OCI-LY7 (cell line): Measurements from ENCODE around the gene NAV2. TPM values are rescaled to one million over a fixed set of nuclear protein-coding genes. Genes with fewer than 3 reads are reported as not detected.

Experiments used
- BruUV-seq: library from RNA; stranded (reverse); fragments of 400-500 nt; replicated peaks from 2 replicates; lab custom pipeline; 2021; lab: Mats Ljungman, UMichigan
- CTCF ChIA-PET: fragments of 300-600 bp; sonication (Branson Sonifier 250); formaldehyde crosslinking; loops from one replicate; lab custom pipeline; 2022; ENCODE audit warnings: antibody characterized with exemption; ENCODE audit not compliant: unreplicated experiment; lab: Charles Lee
- POLR2A ChIA-PET: fragments of 300-600 bp; sonication (Branson Sonifier 250); formaldehyde crosslinking; loops from one replicate; lab custom pipeline; 2022; ENCODE audit warnings: antibody characterized with exemption; lab: Charles Lee
- DNase-seq: peaks from one replicate; pipeline ENCODE4 v3.0.0-alpha.2; 2015; ENCODE audit warnings: low spot score
- H2AFZ ChIP-seq: fragments of 200-600 bp; sonication (generic), shearing (Covaris generic); 2 replicates; pipeline ENCODE4 v1.6.1; 2014; ENCODE audit warnings: mild to moderate bottlenecking, antibody characterized with exemption, low read length, moderate library complexity
- H3K27ac ChIP-seq: fragments of 200-600 bp; sonication (generic); 2 replicates; pipeline ENCODE4 v1.5.1; 2014; ENCODE audit warnings: mixed run types, low read depth, mild to moderate bottlenecking, moderate library complexity, low read length, inconsistent platforms; ENCODE audit not compliant: poor library complexity, severe bottlenecking
- H3K36me3 ChIP-seq: fragments of 200-600 bp; sonication (generic); 2 replicates; pipeline ENCODE4 v1.6.1; 2014; ENCODE audit warnings: mild to moderate bottlenecking, antibody characterized with exemption, low read length, moderate library complexity, mixed read lengths; ENCODE audit not compliant: insufficient read depth
- H3K4me1 ChIP-seq: fragments of 200-600 bp; sonication (generic); 2 replicates; pipeline ENCODE4 v1.5.1; 2014; ENCODE audit warnings: mild to moderate bottlenecking, low read length; ENCODE audit not compliant: insufficient read depth, poor library complexity, severe bottlenecking
- H3K4me2 ChIP-seq: fragments of 200-600 bp; sonication (generic); 2 replicates; pipeline ENCODE4 v1.6.1; 2014; ENCODE audit warnings: mild to moderate bottlenecking, low read length
- H3K4me3 ChIP-seq: fragments of 200-600 bp; sonication (generic); 2 replicates; pipeline ENCODE4 v1.5.1; 2014; ENCODE audit warnings: mild to moderate bottlenecking, low read depth, low read length; ENCODE audit not compliant: poor library complexity, severe bottlenecking
- H3K79me2 ChIP-seq: fragments of 200-600 bp; sonication (generic); 2 replicates; pipeline ENCODE4 v1.6.1; 2016; ENCODE audit warnings: low read depth, mild to moderate bottlenecking, low read length, moderate library complexity, mixed read lengths; ENCODE audit not compliant: insufficient read depth
- H3K9me2 ChIP-seq: fragments of 200-600 bp; sonication (generic); 2 replicates; pipeline ENCODE4 v1.6.1; 2016; ENCODE audit warnings: mild to moderate bottlenecking, low read length, mixed read lengths; ENCODE audit not compliant: insufficient read depth
- H3K9me3 ChIP-seq: fragments of 200-600 bp; sonication (generic); 2 replicates; pipeline ENCODE4 v1.6.1; 2014; ENCODE audit warnings: mild to moderate bottlenecking, mixed run types, low read length, mixed read lengths
- H4K20me1 ChIP-seq: fragments of 200-600 bp; sonication (generic); 2 replicates; pipeline ENCODE4 v1.6.1; 2014; ENCODE audit warnings: mild to moderate bottlenecking, antibody characterized with exemption, low read length, moderate library complexity, mixed read lengths; ENCODE audit not compliant: insufficient read depth
- CTCF ChIP-seq: fragments of 200-600 bp; sonication (generic); conservative IDR thresholded peaks from 2 replicates; pipeline ENCODE4 v1.5.1; 2014; ENCODE audit warnings: mild to moderate bottlenecking, antibody characterized with exemption, low read length, moderate library complexity, mixed read lengths
- EZH2phosphoT487 ChIP-seq: fragments of 200-600 bp; sonication (generic); IDR thresholded peaks from 2 replicates; pipeline ENCODE4 v1.6.1; 2018; ENCODE audit warnings: low read depth, borderline replicate concordance, mild to moderate bottlenecking, mixed run types, antibody characterized with exemption, low read length, moderate library complexity, mixed read lengths
- intact Hi-C: fragments of 100-400 bp; cut with micrococcal nuclease; formaldehyde crosslinking; loops from one replicate; pipeline ENCODE4 v1.10.0; 2022; ENCODE audit not compliant: unreplicated experiment
- total RNA-seq, 2 experiments: library from RNA; depleted of rRNA in 1 of 2; stranded (reverse); fragments of >200 nt in 1 of 2; shearing (Covaris generic) in 1 of 2; gene quantifications; 2 replicates each; pipeline ENCODE4 v1.2.3, GENCODE V29; 2014 to 2022

Gene NAV2
- total RNA-seq, 2 experiments from 2014 or later = 0.06 to 0.68 TPM

GRCh38 chr11:19792510-19792909, 79.9 kb downstream of the NAV2 start:
- POLR2A ChIA-PET = no interaction called here
- TF ChIP-seq EZH2phosphoT487 = no peak
- no peak for TF ChIP-seq CTCF
- CTCF ChIA-PET = no interaction called here

GRCh38 chr11:19793326-19793725, 80.7 kb downstream of the NAV2 start:
- H3K9me3 ChIP-seq = no peaks in the 10 kb centered on the region
- no peak overlapping the region for H3K4me2 ChIP-seq
- H3K9me2 ChIP-seq = no peaks in the 10 kb centered on the region
- H2AFZ ChIP-seq = no peak overlapping the region
- intact Hi-C loops = no loop called here
- CTCF ChIA-PET = no interaction called here
- no peaks in the 10 kb centered on the region for H3K36me3 ChIP-seq
- POLR2A ChIA-PET = no interaction called here
- H3K27ac ChIP-seq = no peak overlapping the region
- H3K79me2 ChIP-seq = no peaks in the 10 kb centered on the region
- H4K20me1 ChIP-seq = no peaks in the 10 kb centered on the region
- H3K4me3 ChIP-seq = no peak overlapping the region
- H3K4me1 ChIP-seq = peaks cover 6% of the 10 kb centered on the region
- BruUV-seq = no TSS peak
- no peak for TF ChIP-seq EZH2phosphoT487
- TF ChIP-seq CTCF = no peak
- no peak for DNase-seq

More at GRCh38 chr11:19792510-19792909, 79.9 kb downstream of the NAV2 start:
- Histone ChIP-seq H3K9me2 (no peaks in the 10 kb centered on the region), H3K4me2 (no peak overlapping the region), H3K36me3 (no peaks in the 10 kb centered on the region), H4K20me1 (no peaks in the 10 kb centered on the region), H3K9me3 (no peaks in the 10 kb centered on the region), H3K4me1 (peaks cover 6% of the 10 kb centered on the region), H3K27ac (no peak overlapping the region), H2AFZ (no peak overlapping the region), H3K79me2 (no peaks in the 10 kb centered on the region), H3K4me3 (no peak overlapping the region)
- no peak for DNase-seq
- intact Hi-C loops = no loop called here
- no TSS peak for BruUV-seq

GRCh38 chr11:19794161-19794560, 81.5 kb downstream of the NAV2 start:
- no peak overlapping the region for H2AFZ ChIP-seq
- no peaks in the 10 kb centered on the region for H4K20me1 ChIP-seq
- H3K79me2 ChIP-seq = no peaks in the 10 kb centered on the region
- H3K27ac ChIP-seq = no peak overlapping the region
- intact Hi-C loops = no loop called here
- H3K9me2 ChIP-seq = no peaks in the 10 kb centered on the region
- no peak for DNase-seq
- CTCF ChIA-PET = no interaction called here
- peaks cover 6% of the 10 kb centered on the region for H3K4me1 ChIP-seq
- H3K9me3 ChIP-seq = no peaks in the 10 kb centered on the region
- POLR2A ChIA-PET = no interaction called here
- TF ChIP-seq CTCF = no peak
- no peak for TF ChIP-seq EZH2phosphoT487
- H3K4me3 ChIP-seq = no peak overlapping the region
- BruUV-seq = no TSS peak
- no peaks in the 10 kb centered on the region for H3K36me3 ChIP-seq
- no peak overlapping the region for H3K4me2 ChIP-seq
